GM19351 (cell line): Measurements from ENCODE around the gene CDH22.

ENCODE experiments used
- ATAC-seq: cut with Tn5 transposase; IDR thresholded peaks from one replicate; pipeline ENCODE4 v1.9.1; 2021; ENCODE audit warnings: mild to moderate bottlenecking, moderate library complexity; ENCODE audit not compliant: unreplicated experiment

Gene CDH22

DNA sequence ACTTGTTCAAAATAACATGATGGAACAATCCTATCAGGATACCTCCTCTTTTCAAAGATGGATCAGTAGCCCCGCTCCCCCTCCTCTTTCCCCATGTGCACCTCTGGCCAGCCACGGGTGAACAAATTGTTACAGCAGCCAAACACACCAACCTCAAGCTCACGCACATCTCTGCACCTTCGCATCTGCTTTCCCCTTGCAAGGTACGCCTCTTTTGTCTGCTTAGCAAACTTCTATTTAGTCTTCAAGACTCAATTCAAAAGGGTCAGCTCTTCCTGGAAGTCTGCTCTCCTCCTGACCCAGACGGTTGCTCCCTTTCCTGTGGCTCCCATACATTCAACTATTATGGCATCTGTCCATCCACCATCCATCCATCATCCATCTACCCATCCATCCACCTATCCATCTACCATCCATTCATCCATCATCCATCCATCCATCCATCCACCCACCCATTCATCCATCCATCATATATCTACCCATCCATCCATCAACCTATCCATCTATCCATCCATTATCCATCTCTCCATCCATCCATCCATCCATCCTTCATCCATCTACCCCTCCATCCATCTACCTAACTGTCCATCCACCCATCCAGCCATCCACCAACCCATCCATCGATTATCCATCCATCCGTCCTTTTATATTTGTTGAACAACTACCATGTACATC is 36.3 kb upstream of the CDH22 start:
- no peak for ATAC-seq

- no peak for ATAC-seq
Observed at GRCh38 chr20:46343975-46344357, 35.7 kb upstream of the CDH22 start.

DNA sequence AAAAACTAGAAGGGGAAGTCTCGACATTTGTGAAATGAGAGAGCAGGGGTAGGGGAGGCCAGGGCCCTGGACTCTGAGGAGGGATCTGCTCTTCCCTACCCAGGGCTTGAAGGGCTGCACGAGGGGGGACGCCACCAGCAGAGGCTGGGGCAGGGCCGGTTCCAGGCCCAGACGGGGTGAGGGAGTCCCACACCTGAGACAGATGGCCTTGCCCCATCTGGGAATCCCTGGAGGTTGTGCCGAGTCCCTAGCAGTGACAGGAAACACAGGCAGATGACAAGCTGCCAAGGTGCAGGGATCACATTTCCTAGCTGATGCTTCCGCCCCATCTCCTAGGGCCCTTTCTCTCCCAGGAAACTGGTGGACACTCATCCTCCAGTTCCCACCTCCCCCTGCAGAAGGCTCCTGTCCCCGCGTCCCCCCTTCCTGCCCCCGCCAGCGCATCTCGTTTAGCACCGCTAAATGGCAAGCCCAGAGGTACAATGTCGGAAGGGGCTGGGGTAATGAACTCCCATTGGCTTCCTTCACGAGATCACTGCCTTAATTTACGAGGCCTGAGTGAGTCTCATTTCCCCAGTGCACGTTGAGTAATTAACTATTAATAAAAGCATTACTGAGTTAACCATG is 35.2 kb upstream of the CDH22 start:
- no peak for ATAC-seq

- no peak for ATAC-seq
Observed at GRCh38 chr20:46342451-46343347, 34.4 kb upstream of the CDH22 start.

GRCh38 chr20:46342010-46342378 is 33.7 kb upstream of the CDH22 start:
- ATAC-seq, result no peak

- no peak for ATAC-seq
Observed at GRCh38 chr20:46341074-46342009, 33.0 kb upstream of the CDH22 start.

GRCh38 chr20:46339037-46339436 is 30.7 kb upstream of the CDH22 start:
- no peak for ATAC-seq

GRCh38 chr20:46336735-46337134 is 28.4 kb upstream of the CDH22 start:
- ATAC-seq, result no peak

DNA sequence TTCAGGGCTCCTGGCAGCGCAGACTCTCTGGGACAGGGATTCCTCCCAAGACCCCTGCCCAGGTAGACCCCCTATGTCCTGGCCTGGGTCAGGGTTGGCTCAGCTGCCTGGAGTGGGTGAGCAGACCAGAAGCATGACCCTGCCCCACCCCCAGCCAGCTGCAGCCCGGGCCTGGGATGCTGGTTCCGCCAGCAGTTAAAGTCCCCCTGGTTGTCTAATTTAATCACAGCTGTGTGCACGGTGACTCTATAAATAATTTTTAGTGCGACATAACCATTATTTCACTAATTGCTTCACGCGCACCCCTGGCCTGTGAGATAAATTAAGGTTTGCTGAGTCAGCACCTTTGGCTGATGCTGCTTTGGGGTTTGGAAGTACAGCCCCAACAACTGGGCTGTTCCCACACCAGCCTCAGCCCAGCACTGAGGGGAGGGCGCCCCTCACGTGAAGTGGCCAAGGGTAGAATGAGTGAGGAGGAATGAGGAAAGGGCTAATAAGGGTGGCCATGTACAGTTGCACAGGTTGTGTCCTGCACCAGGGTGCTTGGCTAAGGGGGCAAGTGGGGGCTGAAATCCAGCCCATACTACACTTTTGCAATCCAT is 26.1 kb upstream of the CDH22 start:
- ATAC-seq, result no peak

DNA sequence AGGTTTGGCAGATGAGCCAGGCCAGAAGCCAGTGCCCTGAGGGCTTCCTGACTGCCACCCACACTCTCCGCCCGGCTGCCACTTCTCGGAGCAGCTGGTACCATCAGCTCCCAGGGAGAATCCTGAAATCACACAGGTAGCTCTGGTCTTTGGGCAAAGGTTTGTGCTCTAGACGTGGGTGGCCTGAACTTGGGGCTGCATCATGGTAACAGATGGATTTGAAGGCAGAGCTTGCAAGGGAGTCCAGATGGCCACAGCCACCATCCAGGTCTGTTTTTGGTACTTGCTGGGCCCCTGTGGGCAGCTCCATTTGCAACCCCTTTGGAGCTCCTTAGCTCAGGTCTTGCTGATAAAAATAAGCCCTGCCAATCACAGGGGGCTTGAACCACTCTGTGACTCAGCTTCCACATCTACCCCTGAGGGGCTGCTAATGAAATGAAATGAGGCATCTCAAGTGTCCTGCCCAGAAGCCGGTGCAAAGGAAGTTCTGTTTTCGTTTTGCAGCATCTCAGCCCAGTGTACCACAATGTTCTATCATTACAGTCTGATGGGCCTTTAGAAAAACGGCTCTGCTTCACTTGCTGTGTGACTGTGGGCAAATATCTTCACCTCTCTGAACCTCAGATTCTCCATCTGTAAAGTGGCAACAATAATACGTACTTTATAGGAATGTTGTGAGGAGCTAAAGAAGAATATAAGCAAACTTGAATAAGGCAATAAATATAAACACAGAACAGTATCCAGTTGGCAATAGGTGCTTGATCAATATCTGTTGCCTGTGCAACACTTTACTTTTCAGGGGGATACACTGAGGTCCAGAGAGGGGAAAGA is 25.1 kb upstream of the CDH22 start:
- no peak for ATAC-seq

GRCh38 chr20:46332373-46333160 is 24.3 kb upstream of the CDH22 start:
- no peak for ATAC-seq

DNA sequence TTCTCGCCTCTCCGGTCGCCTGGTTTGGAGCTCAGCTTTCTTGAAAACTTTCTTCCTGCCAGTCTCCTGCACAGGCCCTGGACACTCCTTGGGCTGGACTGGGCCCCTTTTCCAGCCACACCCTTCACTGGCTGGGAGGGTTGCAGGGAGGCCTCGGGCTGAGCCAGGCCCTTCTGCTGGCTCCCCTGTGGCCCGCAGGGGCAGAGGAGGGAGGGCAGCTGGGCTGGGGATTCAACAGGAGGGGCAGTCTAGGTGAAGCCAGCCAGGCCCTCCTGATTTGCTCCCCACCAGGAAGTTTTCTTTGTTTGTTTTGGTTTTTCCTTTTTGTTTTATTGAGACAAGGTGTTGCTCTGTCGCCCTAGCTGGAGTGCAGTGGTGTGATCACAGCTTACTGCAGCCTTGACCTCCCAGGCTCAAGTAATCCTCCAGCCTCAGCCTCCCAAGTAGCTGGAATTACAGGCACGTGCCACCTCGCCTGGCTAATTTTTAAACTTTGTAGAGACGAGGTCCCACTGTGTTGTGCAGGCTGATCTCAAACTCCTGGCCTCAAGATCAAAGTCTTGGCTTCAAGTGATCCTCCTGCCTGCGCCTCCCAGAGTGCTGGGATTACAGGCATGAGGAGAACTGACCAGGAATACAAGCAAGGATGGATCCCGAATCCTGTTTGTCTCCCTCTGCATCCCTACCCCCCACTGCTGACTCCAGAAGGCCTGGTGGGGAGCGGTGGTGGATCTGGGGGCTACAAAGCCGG is 23.5 kb upstream of the CDH22 start:
- no peak for ATAC-seq

DNA sequence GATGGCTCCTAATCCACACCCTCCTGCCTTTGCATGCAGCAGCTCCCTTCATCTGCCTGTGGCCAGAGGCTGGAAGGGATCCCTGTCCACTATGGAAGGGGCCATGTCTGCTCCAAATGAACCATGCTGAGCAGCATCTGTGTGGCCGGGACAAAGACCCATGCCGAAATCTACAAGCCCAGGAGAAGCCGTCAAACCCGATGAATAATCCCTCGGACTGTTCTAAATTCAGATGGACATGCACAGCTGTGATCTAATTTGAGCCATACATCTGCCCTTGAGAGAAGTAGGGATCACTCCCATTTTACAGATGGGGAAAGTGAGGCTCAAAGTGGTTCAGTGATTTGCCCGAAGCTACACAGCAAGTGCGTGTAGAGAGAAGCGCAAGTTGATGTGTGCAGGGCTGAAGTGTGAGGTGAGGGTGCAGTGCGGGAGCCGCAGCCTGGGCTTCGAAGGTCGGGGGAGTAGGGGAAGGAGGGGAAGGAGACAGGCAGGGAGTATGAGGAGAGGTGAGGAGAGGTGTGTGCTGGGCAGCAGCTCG is 22.6 kb upstream of the CDH22 start:
- no peak for ATAC-seq

DNA sequence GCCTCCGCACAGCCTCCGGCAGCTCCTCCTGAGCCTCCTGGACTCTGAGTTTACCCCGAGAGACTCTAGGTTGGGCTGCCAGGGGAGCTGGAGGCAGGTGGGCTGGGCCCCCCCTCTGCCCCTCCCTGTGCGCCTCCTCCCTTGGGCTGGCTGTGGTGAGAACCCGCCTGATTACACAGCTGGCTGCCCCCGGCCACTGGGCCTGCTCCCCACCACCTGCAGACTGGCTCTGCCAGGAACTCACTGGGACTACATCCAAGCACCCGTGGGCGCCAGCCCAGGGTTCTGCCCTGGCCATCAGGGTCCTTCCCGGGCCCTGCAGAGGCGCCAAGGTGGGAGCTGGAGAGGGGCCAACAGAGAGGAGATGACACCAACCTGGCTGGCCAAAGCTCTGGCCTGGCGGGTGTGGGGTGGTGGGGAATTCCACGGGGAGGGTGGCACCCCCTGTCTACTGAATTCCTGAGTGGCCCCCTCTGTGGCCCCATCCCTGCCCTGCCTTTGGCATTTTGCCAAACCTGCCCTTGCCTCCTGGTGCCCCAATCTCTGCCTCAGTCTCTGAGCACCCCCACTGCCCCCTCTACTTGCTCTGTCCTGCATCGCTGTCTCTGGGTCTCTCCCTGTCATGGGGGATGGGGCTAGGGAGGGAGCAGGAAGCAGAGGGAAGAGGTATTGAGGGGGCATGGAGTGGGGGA is 21.9 kb upstream of the CDH22 start:
- ATAC-seq, result no peak

DNA sequence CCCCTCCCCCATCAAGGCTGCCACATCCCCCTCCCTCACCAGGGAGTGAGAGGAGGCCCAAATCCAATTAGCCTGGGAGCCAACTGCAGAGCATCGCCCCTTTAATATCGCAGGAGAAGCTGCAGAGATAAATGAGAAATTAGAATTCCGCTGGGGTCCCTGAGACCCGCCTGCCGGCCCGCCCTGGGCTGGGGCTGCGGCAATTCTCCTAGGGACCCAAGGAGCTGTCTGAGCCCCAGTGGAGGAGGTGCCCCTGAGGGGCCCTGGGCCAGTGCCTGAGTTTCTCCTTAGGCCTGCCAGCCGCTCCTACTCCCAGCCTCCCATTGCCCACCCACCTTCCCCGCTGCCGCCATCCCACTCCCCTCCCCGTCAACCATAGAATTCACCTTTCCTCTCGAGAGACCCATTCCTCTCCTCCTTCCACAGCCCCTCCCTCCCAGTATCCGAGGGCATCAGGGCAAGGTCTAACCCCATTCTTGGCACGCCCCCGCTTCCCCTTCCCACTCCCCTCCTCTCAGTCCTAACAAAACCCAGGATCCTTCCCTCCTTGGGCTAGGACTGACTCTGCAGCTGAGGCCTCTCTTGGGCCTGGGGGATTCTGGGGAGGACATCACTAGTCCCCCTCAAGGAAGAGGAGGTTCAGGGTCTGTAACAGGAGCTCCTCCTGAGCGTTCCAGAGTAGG is 20.0 kb upstream of the CDH22 start:
- ATAC-seq, result no peak

DNA sequence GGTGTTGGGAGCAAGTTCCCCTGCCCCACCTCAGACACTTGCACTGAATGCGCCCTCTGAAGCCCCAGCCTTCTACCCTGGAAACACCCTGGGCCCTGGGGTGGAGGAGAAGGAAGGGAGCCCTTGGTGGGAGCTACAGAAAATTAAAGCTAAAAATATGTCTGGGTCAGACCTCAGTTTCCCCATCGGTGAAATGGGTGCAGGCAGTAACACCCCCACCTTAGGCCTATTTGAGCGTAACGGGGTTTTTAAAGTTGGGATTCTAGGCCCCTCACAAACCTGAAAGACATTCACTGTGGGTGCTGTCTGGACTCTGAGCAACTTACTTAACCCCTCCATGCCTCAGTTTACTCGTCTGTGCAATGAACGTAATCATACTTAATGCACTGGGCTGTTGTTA is 19.3 kb upstream of the CDH22 start:
- no peak for ATAC-seq

- no peak for ATAC-seq
Observed at GRCh38 chr20:46325789-46326188, 17.5 kb upstream of the CDH22 start.
